ENCODE measurements around the gene ANKRD22.

- TF ChIP-seq CTCF (optimal IDR thresholded peaks at IDR 0.05 in 1 of 3, IDR thresholded peaks at IDR 0.05 in 1 of 3, conservative IDR thresholded peaks at IDR 0.05 in 1 of 3; ENCODE audit: extremely low read depth in 1 of 3, insufficient read depth in 2 of 3, low read length in 3 of 3) (no peak), EZH2 (IDR thresholded peaks at IDR 0.05; ENCODE audit: low read length) (no peak)
Observed at GRCh38 chr10:88835910-88836221, 15.8 kb downstream of the ANKRD22 start.

All from keratinocyte (primary cell).